HPDE6-E6E7 (cell line): Measurements from ENCODE around the gene PALM.
"Not testable (repeated sequence)": the region's sequence is repeated elsewhere in the genome, so short reads cannot be mapped to it uniquely, and the experiment has no call there.

Experiments
- DNase-seq: peaks from one replicate; pipeline ENCODE4 v3.0.0; 2011; ENCODE audit warnings: missing footprints; ENCODE audit errors: extremely low spot score

Gene PALM, protein sequence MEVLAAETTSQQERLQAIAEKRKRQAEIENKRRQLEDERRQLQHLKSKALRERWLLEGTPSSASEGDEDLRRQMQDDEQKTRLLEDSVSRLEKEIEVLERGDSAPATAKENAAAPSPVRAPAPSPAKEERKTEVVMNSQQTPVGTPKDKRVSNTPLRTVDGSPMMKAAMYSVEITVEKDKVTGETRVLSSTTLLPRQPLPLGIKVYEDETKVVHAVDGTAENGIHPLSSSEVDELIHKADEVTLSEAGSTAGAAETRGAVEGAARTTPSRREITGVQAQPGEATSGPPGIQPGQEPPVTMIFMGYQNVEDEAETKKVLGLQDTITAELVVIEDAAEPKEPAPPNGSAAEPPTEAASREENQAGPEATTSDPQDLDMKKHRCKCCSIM

DNA sequence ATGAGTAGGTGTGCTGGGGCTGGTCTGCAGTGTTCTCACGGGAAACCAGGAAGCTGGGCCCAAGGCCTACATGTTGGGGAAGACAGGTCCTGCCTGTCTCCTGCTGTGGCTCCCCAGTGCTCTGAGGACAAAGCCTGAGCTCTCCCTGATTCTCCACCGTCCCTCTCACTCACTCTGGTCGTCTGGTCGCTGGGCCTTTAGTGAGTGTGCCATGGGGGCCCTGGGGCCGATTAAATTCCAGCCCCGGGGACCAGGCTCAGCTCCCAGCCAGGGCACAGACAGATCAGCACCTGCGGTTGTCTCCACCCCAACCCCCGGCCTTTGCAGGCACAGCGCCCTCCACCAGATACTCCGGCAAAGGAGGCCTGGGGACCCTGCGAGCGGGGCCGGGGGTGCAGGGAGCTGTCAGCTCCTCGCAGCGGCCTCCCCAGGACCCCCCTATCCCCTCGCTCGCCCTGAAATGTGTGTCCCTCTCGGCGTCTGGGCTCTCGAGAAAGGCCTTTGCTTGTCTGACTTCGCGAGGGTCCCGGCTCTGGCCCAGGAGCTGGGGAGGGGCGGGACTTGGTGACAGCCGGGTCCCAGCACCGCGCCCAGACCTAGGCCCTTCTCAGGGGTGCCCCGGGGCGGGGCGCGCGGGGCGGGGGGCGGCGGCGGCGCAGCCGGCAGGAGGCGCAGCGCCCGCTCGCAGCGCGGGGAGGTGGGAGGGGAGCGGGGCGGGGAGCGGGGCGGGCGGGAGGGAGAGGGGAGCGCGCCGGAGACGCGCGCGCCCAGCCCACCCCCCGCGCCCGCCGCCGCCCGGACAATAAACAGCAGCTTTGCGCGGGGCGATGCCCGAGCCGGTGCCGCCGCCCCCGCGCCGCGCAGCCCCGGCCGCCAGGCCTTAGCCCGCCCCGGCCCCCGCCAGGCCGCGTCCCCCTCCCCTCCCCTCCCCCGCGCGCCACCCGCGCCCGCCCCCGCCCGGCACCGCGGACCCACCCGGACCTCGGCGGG, at the start of gene PALM:
TSS of gene PALM (plus strand) at position 782 of the 990 bp plus-strand sequence. CDS start 212 bp downstream, outside the sequence.
- DNase-seq = no peak

DNA sequence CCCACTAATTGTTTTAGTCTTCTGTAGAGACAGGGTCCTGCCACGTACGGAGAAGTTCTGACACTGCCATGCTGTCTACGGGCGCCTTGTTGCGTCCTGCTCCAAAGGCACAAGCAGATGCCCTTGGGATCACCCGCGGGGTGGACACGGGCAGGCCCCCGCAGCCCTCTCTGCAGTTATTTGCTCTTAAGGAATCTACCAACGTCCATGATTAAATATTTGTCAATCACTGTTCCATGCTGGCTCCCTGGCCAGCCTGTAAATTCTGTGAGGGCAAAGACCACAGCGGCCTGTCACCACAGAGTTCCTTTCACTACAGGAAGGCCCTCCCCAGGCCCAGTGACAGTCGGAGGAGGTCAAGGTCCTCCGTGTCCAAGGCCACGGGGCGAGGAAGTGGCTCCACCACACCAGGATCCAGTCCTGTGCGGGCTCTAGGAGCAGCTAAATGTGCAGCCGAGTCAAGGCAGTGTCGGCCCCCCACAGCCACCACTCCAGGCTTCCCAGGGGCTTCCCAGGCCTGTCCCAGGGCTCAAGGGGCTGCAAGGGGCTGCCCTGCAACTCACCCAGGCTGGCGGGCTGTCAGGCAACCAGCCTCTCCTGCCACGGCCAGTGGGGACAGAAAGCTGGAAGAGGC, 47.8 kb upstream of the PALM start:
- DNase-seq = no peak

DNA sequence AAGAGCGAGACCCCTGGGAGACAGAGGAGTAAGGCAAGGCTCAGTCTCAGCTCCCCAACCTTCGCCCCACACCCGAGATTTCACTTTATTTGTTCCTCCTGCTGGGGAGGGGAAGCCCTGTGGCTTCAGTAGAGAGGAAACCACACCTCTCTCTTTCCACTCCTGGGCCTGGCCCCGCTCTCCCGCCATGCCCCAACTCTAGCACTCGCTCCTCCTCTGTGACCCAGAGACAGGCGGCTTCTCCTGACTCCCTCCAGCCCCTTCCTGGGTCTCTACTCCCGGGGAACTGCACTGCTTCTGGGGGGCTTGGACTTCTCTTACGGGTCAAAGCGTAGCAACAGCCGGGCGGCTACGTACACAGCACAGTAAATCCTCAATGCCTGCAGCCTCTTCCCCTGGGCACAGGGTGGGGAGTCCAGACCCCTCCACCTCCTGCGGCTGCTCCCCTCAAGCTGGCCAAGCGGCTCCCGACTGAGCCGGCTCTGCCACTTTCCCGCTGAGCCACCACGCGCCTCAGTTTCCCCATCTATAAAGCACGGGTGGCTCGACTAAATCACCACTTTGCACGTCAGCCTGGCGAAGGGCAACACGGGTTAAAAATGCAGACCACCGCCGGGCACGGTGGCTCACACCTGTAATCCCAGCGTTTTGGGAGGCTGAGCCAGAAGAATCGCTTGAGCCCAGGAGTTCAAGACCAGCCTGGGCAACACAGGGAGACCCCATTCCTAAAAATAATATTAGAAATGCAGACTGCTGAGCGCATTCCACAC, 47.1 kb upstream of the PALM start:
- no peak for DNase-seq

DNA sequence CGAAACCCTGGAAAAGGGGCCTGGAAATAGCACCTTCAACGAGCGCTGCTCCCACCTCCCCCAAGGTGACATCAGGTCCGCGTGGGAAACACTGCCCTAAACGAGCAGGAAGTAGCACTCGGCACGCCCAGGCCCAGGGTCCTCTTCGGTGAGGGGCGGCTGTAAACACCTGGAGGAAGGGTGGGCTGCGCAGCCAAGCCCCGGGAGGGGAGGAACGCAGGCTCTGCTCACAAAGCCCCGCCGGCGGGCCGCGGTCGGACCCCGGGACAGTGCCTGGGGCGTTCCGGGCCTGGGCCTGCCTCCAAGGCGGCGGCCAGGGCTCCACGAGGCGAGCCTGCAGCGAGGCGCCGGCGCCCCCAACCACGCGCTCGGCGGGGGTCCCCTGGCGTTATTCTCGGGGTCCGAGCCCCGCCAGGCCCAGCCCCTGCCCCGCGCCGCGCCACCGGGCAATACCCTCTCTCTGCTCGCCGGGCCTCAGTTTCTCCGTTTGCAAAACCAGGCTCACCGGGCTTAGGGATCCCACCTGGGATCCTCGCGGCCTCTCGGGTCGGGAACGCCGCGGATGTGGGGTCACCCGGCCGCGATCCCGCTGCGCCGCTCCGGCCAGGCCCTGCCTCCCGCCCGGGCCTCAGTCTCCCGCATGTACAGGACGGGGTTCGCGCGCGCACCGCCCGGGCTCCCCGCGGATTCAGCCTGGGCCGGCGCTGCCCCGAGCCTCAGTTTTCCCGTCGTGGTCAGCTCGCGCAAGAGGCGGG, 46.4 kb upstream of the PALM start:
- DNase-seq = no peak

DNA sequence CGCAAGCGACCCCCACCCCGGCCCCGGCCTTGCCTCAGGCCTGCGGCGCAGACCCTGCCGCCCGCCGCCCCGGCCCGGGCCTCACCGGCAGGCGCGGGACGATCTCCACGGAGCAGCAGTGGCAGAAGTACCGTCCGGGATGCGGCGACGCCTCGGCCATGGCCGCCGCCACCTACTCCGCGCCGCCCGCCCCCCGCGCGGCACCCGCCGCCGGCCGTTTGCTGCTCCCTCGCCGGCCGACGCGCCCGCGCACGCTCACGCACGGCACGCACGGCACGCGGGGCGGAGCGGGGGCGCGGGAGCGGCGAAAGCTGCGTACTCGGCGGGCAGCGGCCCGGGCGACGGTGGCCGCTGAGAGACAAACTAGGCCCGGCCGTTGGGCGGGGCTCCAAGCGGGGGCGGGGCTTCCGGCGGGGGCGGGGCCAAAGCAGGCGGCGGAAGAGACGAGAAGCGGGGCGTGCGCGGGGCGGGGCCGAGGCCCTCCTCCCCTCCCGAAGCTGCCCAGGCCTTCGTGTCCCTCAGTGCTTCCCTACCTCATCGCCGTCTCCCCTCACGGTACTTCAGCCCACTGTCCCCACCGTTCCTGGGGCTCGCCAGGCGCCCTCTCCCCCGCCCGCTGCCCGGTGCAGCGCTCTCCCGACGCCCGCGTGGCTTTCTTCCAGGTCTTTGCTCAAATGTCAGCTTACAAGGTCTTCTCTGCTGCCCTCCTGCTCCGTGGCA, 45.6 kb upstream of the PALM start, which contains the start of gene RNF126:
TSS of gene RNF126 (minus strand) at position 253 of the 720 bp plus-strand sequence. CDS start at position 160, 93 bp downstream.
- peak; percentile 63 for DNase-seq

- DNase-seq = no peak
Observed at GRCh38 chr19:663682-664117, 45.0 kb upstream of the PALM start.

DNA sequence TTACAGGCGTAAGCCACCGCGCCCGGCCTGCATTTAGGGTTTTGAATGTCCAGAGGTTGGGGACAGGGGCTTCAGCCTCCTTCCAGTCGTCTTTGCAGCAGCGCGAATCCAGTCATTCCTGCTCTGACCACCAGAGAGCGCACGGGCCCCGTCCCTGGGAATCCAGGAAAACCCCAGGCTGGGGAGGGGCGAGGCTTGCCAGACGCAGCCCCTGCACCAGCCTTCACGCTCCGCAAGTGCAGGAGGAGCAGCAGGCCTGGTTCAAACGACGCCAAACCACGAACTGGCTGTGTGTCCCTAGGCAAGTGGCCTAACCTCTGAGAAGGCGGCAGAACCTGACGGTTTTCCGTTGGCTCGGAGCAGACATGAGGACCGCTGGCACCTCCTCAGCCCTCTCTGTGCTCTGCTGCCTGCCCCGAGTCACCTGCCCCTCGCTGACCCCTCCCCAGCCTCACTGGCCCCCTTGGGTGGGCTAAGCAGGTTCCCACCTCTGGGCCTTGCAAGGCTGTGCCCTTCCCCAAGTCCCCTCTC, 43.8 kb upstream of the PALM start:
- DNase-seq = no peak

GRCh38 chr19:666985-667573, 41.7 kb upstream of the PALM start:
- not testable (repeated sequence) for DNase-seq

DNA sequence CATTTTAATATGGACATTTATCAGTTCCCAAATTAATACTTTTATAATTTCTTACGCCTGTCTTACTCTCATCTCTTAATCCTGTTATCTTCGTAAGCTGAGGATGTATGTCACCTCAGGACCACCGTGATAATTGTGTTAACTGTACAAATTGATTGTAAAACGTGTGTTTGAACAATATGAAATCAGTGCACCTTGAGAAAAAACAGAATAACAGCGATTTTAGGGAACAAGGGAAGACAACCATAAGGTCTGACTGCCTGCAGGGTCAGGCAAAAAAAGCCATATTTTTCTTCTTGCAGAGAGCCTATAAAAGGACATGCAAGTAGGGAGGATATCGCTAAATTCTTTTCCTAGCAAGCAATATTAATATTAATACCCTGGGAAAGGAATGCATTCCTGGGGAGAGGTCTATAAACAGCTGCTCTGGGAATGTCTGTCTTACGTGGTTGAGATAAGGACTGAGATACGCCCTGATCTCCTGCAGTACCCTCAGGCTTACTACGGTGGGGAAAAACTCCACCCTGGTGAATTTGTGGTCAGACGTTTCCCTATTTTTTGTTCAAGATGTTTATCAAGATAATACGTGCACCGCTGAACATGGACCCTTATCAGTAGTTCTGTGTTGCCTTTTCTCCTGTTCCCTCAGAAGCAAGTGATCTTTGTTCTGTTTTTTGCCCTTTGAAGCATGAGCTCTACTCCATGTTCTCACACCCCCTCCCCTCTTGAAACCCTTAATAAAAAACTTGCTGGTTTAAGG, 39.9 kb upstream of the PALM start:
- DNase-seq = not testable (repeated sequence)

DNA sequence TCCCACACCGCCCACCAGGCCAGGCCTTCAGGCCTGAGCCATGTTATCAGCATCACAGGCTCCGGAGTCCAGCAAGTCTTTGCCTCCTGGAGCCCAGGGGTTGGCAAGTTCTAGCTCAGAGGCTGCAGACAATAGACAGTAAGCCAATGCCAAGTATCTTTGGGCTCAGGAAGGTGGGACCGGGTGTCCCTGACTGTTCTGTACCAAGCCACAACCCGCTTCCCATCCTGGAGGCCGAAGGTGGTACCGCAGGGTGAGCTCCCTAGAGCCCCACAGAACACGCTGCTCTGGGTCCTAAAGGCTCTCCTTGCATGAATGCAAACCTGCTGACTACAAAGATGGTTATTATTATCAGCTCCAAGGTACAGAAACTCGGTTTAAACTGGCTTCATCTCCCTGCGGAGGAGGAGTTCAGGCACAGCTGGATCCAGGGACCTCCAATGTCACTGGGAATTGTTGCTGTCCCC, 38.1 kb upstream of the PALM start:
- no peak for DNase-seq

DNA sequence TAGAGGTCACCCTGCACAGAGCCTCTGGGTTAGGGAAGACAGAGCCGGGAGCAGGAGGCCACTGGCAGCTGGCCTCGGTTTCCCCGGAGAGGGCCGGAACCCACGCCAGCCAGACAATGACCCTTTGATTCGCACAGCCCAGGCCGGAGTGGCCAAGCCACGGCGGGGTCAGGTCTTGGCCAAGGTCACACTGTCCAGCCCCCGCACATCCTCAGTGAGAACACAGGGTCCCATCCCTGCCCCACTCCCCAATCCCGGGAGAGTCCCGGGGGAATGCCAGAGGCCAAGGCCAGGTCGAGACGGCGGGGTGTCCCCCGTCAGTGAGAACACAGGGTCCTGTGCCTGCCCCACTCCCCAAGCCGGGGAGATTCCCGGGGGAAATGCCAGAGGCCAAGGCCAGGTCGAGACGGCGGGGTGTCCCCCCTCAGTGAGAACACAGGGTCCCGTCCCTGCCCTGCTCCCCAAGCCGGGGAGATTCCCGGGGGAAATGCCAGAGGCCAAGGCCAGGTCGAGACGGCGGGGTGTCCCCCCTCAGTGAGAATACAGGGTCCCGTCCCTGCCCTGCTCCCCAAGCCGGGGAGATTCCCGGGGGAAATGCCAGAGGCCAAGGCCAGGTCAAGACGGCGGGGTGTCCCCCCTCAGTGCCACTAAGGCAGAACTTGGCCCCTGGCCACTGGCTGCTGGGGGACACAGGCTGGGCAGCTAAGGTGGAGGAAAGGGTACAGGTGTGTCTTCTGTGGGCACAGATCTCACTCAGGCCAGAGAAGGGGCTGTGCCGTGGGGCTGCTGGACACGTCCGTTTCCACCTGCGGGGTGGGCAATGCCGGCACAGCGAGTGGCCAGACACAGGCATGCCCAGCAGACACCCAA, 34.2 kb upstream of the PALM start:
- DNase-seq = no peak

DNA sequence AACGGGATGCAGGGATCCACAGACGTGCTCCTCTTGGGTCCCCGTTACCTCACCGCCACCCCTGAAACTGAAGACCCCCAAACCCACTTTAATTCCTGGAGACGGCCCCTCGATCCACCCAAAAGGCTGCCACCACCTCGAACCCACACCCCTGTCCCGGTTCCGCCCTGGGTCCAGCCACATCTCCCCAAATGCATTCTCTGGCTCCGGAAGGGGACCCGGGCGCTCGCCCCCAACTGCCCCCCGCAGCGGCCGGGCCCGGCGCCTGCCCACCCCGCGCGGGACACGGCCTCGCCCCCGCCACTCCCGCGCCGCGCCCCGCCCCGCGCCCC, 32.8 kb upstream of the PALM start:
- no peak for DNase-seq

DNA sequence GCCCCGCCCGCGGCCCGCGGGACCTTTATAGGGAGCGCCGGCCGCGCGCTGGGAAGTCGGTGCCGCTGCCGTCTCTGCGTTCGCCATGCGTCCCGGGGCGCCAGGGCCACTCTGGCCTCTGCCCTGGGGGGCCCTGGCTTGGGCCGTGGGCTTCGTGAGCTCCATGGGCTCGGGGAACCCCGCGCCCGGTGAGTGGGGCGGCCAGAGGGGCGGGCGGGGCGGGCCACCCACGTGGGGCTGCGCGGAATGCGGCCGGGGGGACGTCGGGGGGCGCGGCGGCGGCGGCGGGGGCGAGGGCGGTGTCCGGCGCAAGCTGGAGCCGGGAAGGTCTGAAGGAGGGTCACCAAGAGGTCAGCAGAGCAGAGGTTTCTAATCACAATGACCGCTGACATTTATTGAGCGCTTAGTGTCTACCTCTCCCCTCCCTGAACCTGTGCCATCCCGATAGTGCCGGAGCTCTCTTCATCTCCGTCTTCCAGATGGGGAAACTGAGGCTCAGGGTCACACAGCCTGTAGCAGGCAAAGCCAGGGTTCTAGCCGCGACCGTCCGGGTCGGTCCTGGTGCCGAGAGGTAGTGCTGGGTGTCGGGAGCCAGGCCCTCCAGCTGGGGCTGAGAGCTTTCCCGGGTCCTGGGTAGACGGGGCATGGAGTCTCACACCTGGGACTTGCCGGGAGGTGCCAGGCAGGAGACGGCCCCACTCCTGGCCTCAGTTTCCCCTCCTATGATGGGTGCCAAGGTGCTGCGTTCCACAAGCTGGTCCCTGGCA, 32.2 kb upstream of the PALM start, which contains the start of gene FSTL3:
TSS of gene FSTL3 (plus strand) at position 54 of the 767 bp plus-strand sequence. CDS start at position 86, 32 bp downstream.
- no peak for DNase-seq

DNA sequence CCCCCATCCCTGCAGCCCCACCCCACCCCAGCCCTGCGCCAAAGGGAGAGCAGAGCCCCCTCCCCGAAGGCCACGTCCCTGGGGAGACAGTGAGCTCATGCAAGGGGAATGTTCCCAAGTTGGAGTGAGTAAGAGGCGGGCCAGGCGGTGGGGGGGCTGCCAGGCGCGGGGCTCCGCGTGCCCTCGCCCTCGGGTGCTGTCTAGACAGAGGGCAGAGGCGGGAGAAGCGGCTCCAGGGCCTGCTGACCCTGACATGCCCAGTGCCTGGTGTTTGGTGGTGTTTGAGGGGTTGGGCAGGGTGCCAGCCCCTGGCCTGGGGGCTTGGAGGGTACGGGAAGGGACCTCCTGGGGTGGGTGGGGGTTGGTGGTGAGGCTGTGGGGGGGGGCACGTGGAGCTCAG, 31.5 kb upstream of the PALM start:
- peak; percentile 76 for DNase-seq

DNA sequence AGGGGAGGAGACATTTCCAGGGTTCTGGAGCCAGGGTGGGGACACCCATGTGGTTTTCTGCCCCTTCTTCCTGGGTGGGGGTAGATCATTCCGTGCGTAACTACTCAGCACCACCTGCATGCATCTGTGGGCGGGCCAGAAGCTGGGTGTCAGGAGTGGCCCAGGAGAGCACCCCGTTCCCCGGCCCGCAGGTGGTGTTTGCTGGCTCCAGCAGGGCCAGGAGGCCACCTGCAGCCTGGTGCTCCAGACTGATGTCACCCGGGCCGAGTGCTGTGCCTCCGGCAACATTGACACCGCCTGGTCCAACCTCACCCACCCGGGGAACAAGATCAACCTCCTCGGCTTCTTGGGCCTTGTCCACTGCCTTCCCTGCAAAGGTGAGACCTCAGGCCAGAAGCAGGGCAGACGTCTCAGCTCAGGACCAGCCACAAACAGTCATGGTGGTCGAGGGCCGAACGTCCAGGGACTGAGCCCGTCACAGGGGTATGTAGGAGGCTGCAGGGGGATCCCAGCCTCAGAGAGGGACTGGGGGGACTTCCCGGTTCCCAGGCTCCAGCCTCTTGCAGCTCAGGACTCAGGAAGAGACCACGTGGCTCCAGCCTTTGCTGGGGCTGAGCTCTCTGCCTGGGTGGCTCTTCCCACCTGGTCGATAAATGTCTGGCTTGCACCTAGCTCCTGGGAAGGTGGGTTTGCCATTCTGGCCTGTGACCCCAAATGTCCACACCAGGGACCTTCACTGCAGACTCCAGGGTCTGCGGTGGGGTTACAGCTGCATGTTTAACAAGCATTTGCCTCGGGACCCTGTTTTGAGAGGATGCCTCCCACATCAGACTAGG, 30.9 kb upstream of the PALM start:
- no peak for DNase-seq
